Measurements from ENCODE around the gene PARD3B. TPM values are rescaled to one million over a fixed set of nuclear protein-coding genes. Genes with fewer than 3 reads are reported as not detected.

PARD3B gene
- total RNA-seq, 1 donor from 2014 or later, result 23.8 TPM

GRCh38 chr2:205511221-205511620, 965.9 kb downstream of the PARD3B start:
- Histone ChIP-seq H3K4me1 (no peaks in the 10 kb centered on the region), H3K27me3 (ENCODE audit: low read depth) (no peaks in the 10 kb centered on the region), H3K27ac (no peak overlapping the region), H3K9me3 (no peaks in the 10 kb centered on the region), H3K36me3 (no peaks in the 10 kb centered on the region), H3K4me3 (no peak overlapping the region)
- no peak for TF ChIP-seq CTCF (IDR thresholded peaks at IDR 0.05)
- ATAC-seq, result no peak
- DNase-seq, result no peak
- intact Hi-C loops (cut with DNase I), result no loop called here

GRCh38 chr2:205511641-205512040, 966.4 kb downstream of the PARD3B start:
- H3K27ac ChIP-seq, result no peak overlapping the region
- TF ChIP-seq CTCF (IDR thresholded peaks at IDR 0.05), result no peak
- H3K9me3 ChIP-seq, result no peaks in the 10 kb centered on the region
- no peak for ATAC-seq
- no peaks in the 10 kb centered on the region for H3K36me3 ChIP-seq
- intact Hi-C loops (cut with DNase I), result no loop called here
- H3K4me3 ChIP-seq, result no peak overlapping the region
- H3K4me1 ChIP-seq, result no peaks in the 10 kb centered on the region
- H3K27me3 ChIP-seq (ENCODE audit: low read depth), result no peaks in the 10 kb centered on the region
- DNase-seq, result no peak

- Histone ChIP-seq H3K27ac (no peak overlapping the region), H3K4me1 (no peaks in the 10 kb centered on the region), H3K27me3 (ENCODE audit: low read depth) (no peaks in the 10 kb centered on the region), H3K9me3 (peaks cover 10% of the 10 kb centered on the region), H3K4me3 (no peak overlapping the region), H3K36me3 (no peaks in the 10 kb centered on the region)
- DNase-seq (no peak), ATAC-seq (no peak)
- TF ChIP-seq CTCF (IDR thresholded peaks at IDR 0.05), result no peak
- intact Hi-C loops (cut with DNase I), result no loop called here
Measured at GRCh38 chr2:205520311-205520710, 975.0 kb downstream of the PARD3B start.

- no peaks in the 10 kb centered on the region for H3K36me3 ChIP-seq
- H3K27ac ChIP-seq, result no peak overlapping the region
- H3K9me3 ChIP-seq, result no peaks in the 10 kb centered on the region
- ATAC-seq (no peak), DNase-seq (no peak)
- TF ChIP-seq CTCF (IDR thresholded peaks at IDR 0.05), result no peak
- H3K4me1 ChIP-seq, result no peaks in the 10 kb centered on the region
- no peaks in the 10 kb centered on the region for H3K27me3 ChIP-seq (ENCODE audit: low read depth)
- H3K4me3 ChIP-seq, result no peak overlapping the region
- intact Hi-C loops (cut with DNase I), result no loop called here
Measured at GRCh38 chr2:205524656-205525055, 979.4 kb downstream of the PARD3B start.

GRCh38 chr2:205527801-205528200, 982.5 kb downstream of the PARD3B start:
- TF ChIP-seq CTCF (IDR thresholded peaks at IDR 0.05), result no peak
- H3K9me3 ChIP-seq, result no peaks in the 10 kb centered on the region
- no peak for DNase-seq
- H3K36me3 ChIP-seq, result no peaks in the 10 kb centered on the region
- H3K4me3 ChIP-seq, result no peak overlapping the region
- H3K27me3 ChIP-seq (ENCODE audit: low read depth), result no peaks in the 10 kb centered on the region
- H3K4me1 ChIP-seq, result no peaks in the 10 kb centered on the region
- intact Hi-C loops (cut with DNase I), result no loop called here
- no peak for ATAC-seq
- H3K27ac ChIP-seq, result no peak overlapping the region

- no peak for TF ChIP-seq CTCF (IDR thresholded peaks at IDR 0.05)
- Histone ChIP-seq H3K4me3 (no peak overlapping the region), H3K27ac (no peak overlapping the region), H3K4me1 (no peaks in the 10 kb centered on the region), H3K9me3 (no peaks in the 10 kb centered on the region), H3K36me3 (no peaks in the 10 kb centered on the region), H3K27me3 (ENCODE audit: low read depth) (no peaks in the 10 kb centered on the region)
- DNase-seq (no peak), ATAC-seq (no peak)
- intact Hi-C loops (cut with DNase I), result no loop called here
Measured at GRCh38 chr2:205531072-205531471, 985.8 kb downstream of the PARD3B start.

All from lower lobe of right lung (tissue), 2 donors.